ENCODE measurements around the gene MTARC2.

GRCh38 chr1:220786057-220786336 lies 37.9 kb downstream of the MTARC2 start:
- TF ChIP-seq CTCF (IDR thresholded peaks at IDR 0.05) = no peak
- no peak for TF ChIP-seq TEAD1 (CRISPR knock-in tag; IDR thresholded peaks at IDR 0.05)
- TF ChIP-seq MLX (CRISPR knock-in tag; IDR thresholded peaks at IDR 0.05) = no peak
- TF ChIP-seq ESRRA (CRISPR knock-in tag; IDR thresholded peaks at IDR 0.05; ENCODE audit: borderline replicate concordance) = no peak
- TF ChIP-seq JUN (CRISPR knock-in tag; IDR thresholded peaks at IDR 0.05) = no peak
- TF ChIP-seq TCF7 (CRISPR knock-in tag; IDR thresholded peaks at IDR 0.05; ENCODE audit: low read depth) = no peak
- no peak for TF ChIP-seq ATF6 (CRISPR knock-in tag; IDR thresholded peaks at IDR 0.05)
- TF ChIP-seq PRDM15 (CRISPR knock-in tag; IDR thresholded peaks at IDR 0.05) = no peak
- no peak for TF ChIP-seq ZNF121 (CRISPR knock-in tag; IDR thresholded peaks at IDR 0.05)
- no peak for TF ChIP-seq RELA (CRISPR knock-in tag; IDR thresholded peaks at IDR 0.05; ENCODE audit: borderline replicate concordance)
- no peak for TF ChIP-seq USF2 (CRISPR knock-in tag; IDR thresholded peaks at IDR 0.05)
- no peak for TF ChIP-seq HMGXB4 (CRISPR knock-in tag; IDR thresholded peaks at IDR 0.05)
- no peak for TF ChIP-seq IRF1 (CRISPR knock-in tag; IDR thresholded peaks at IDR 0.05)
- TF ChIP-seq ATF3 (CRISPR knock-in tag; conservative IDR thresholded peaks at IDR 0.05) = no peak
